B cell (primary cell): ENCODE results near the gene HSPA12B. TPM values are rescaled to one million over a fixed set of nuclear protein-coding genes. Genes with fewer than 3 reads are reported as not detected.

ENCODE experiments used
- ATAC-seq: fragments of 200-7000 bp; cut with Tn5 transposase; one replicate; pipeline ENCODE4 v1.10.0; 2021; ENCODE audit warnings: low read depth, mild to moderate bottlenecking, moderate number of reproducible peaks, moderate library complexity
- CTCF ChIA-PET: fragments of 350-600 bp; sonication (Branson Sonifier 250); formaldehyde crosslinking; loops from one replicate; lab custom pipeline; 2021; ENCODE audit warnings: antibody characterized with exemption, inconsistent platforms; lab: Charles Lee
- POLR2A ChIA-PET: fragments of 350-600 bp; sonication (Branson Sonifier 250); formaldehyde crosslinking; loops from one replicate; lab custom pipeline; 2021; ENCODE audit warnings: antibody characterized with exemption; lab: Charles Lee
- DNase-seq: peaks from one replicate; pipeline ENCODE4 v3.0.0; 2013
- H2AFZ ChIP-seq: 2 replicates; pipeline ENCODE4 v1.6.1; 2012; ENCODE audit warnings: mild to moderate bottlenecking, low read depth, low read length; ENCODE audit not compliant: insufficient read depth, poor library complexity, severe bottlenecking
- H3K27ac ChIP-seq, 2 donors: 1 replicate in 1 of 2; 2 replicates in 1 of 2; pipeline ENCODE4 v1.5.1; 2012 to 2013; ENCODE audit warnings: low read length in 2 of 2, mild to moderate bottlenecking in 2 of 2, moderate library complexity in 1 of 2
- H3K27me3 ChIP-seq, 4 experiments: fragments of 200-600 bp in 1 of 4; sonication (generic) in 1 of 4; replicated peaks in 1 of 4; 1 replicate in 2 of 4; 2 replicates in 2 of 4; pipeline versions ENCODE4 v1.6.1 to v1.7.0; 2013 to 2016; ENCODE audit warnings: low read length in 3 of 4, mild to moderate bottlenecking in 2 of 4, mixed read lengths in 1 of 4, moderate library complexity in 1 of 4; ENCODE audit not compliant: insufficient read depth in 4 of 4, control insufficient read depth in 3 of 4; ENCODE audit errors: control extremely low read depth in 1 of 4
- H3K36me3 ChIP-seq, 2 experiments: replicated peaks in 1 of 2; 1 replicate in 1 of 2; 2 replicates in 1 of 2; pipeline versions ENCODE4 v1.6.1 to v1.7.1; 2013; ENCODE audit warnings: low read length in 1 of 2; ENCODE audit not compliant: insufficient read depth in 2 of 2, control insufficient read depth in 1 of 2; ENCODE audit errors: control extremely low read depth in 1 of 2, extremely low read depth in 1 of 2
- H3K4me1 ChIP-seq, 2 donors: fragments of 200-600 bp in 1 of 2; sonication (generic) in 1 of 2; 1 replicate in 1 of 2; 2 replicates in 1 of 2; pipeline versions ENCODE4 v1.5.1 to v1.6.1; 2013 to 2017; ENCODE audit warnings: low read length in 2 of 2; ENCODE audit not compliant: control insufficient read depth in 2 of 2, insufficient read depth in 2 of 2
- H3K4me2 ChIP-seq: replicated peaks from 2 replicates; pipeline ENCODE3; 2012; ENCODE audit warnings: mild to moderate bottlenecking, low read depth, low read length; ENCODE audit not compliant: poor library complexity, severe bottlenecking
- H3K4me3 ChIP-seq, 5 experiments: fragments of 200-600 bp in 1 of 5; sonication (generic) in 1 of 5; 1 replicate in 3 of 5; 2 replicates in 2 of 5; pipeline versions ENCODE4 v1.5.1 to v1.7.0; 2011 to 2016; ENCODE audit warnings: low read length in 4 of 5, mild to moderate bottlenecking in 4 of 5, low read depth in 2 of 5, control low read depth in 1 of 5, moderate library complexity in 1 of 5; ENCODE audit not compliant: insufficient read depth in 1 of 5; ENCODE audit errors: control extremely low read depth in 1 of 5, extremely low read depth in 1 of 5
- H3K79me2 ChIP-seq: fragments of 200-600 bp; sonication (generic); one replicate; pipeline ENCODE4 v1.6.0; 2016; ENCODE audit warnings: low read length; ENCODE audit not compliant: control insufficient read depth, insufficient read depth
- H3K9ac ChIP-seq: fragments of 200-600 bp; sonication (generic); 2 replicates; pipeline ENCODE4 v1.6.1; 2017; ENCODE audit warnings: mild to moderate bottlenecking, low read length, moderate library complexity
- H3K9me3 ChIP-seq, 3 donors: one replicate each; pipeline versions ENCODE4 v1.6.1 to v1.7.1; 2013; ENCODE audit warnings: low read length in 2 of 3; ENCODE audit not compliant: control insufficient read depth in 2 of 3, insufficient read depth in 1 of 3; ENCODE audit errors: control extremely low read depth in 1 of 3
- H4K20me1 ChIP-seq: 2 replicates; pipeline ENCODE4 v1.6.0; 2012; ENCODE audit warnings: mild to moderate bottlenecking, low read length; ENCODE audit not compliant: insufficient read depth, control insufficient read depth, poor library complexity, severe bottlenecking
- H3K27ac Mint-ChIP-seq: one replicate; pipeline ENCODE4 v1.8.0; 2021; ENCODE audit warnings: mixed read lengths
- H3K27me3 Mint-ChIP-seq: one replicate; pipeline ENCODE4 v1.8.0; 2021; ENCODE audit warnings: mixed read lengths
- H3K4me1 Mint-ChIP-seq: one replicate; pipeline ENCODE4 v1.8.0; 2021; ENCODE audit warnings: mixed read lengths
- H3K4me3 Mint-ChIP-seq: one replicate; pipeline ENCODE4 v1.8.0; 2021; ENCODE audit warnings: mixed read lengths
- H3K9me3 Mint-ChIP-seq: one replicate; pipeline ENCODE4 v1.8.0; 2022; ENCODE audit warnings: mixed read lengths; ENCODE audit not compliant: insufficient read depth
- CTCF ChIP-seq: fragments of 200-600 bp; IDR thresholded peaks from one replicate; pipeline ENCODE4 v1.8.0; 2022; ENCODE audit warnings: antibody characterized with exemption, mild to moderate bottlenecking
- EZH2 ChIP-seq: IDR thresholded peaks from 2 replicates; pipeline ENCODE4 v1.6.1; 2012; ENCODE audit warnings: borderline replicate concordance, low read depth, mild to moderate bottlenecking, moderate library complexity, low read length; ENCODE audit not compliant: insufficient read depth, poor library complexity, severe bottlenecking
- WGBS: methylation state at CpG from one replicate; pipeline ENCODE4 v1.1.5; 2013; ENCODE audit warnings: missing lambda C conversion rate; ENCODE audit not compliant: insufficient coverage; 5-methylcytosine and 5-hydroxymethylcytosine counted together
- intact Hi-C: fragments of 100-400 bp; cut with micrococcal nuclease; formaldehyde crosslinking; loops from one replicate; pipeline ENCODE4 v1.10.0; 2022
- polyA plus RNA-seq: library from polyadenylated mRNA; depleted of rRNA; stranded (reverse); fragments of >200 nt; gene quantifications from 2 replicates; pipeline ENCODE4 v1.2.3, GENCODE V29; 2012
- total RNA-seq, 2 donors: library from RNA; stranded (reverse); fragments of 120-200 nt in 1 of 2; gene quantifications; 1 replicate in 1 of 2; 2 replicates in 1 of 2; pipeline versions ENCODE4 v1.2.3 to v1.2.4, GENCODE V29; 2013 to 2022

The HSPA12B gene
- total and polyA plus RNA-seq, 2 donors (not counting 1 experiment from before 2014, with no cell fraction given), result not detected

- no peak overlapping the region for H3K27ac Mint-ChIP-seq
- 96% methylated on average over 8 of the region's 11 CpGs for WGBS
- CTCF ChIA-PET, result interaction anchor here (1.0 kb wide), 1 partner anchor 22 kb away, joined by 3 read pairs; the partner anchor contains the start of gene ADISSP
- POLR2A ChIA-PET, result no interaction called here
- Histone ChIP-seq H3K9me3 (peaks cover 0 to 10% (median 0%) of the 10 kb centered on the region in 3 donors), H3K36me3 (no peaks in the 10 kb centered on the region), H4K20me1 (no peaks in the 10 kb centered on the region), H3K4me1 (peaks cover 0 to 13% of the 10 kb centered on the region in 2 donors), H3K79me2 (peaks cover 1% of the 10 kb centered on the region), H2AFZ (no peak overlapping the region), H3K4me3 (no peak overlapping the region), H3K27ac (no peak overlapping the region), H3K27me3 (peaks cover 0 to 23% (median 2%) of the 10 kb centered on the region in 4 experiments), H3K9ac (no peak overlapping the region), H3K4me2 (peak overlapping the region; percentile 63)
- no peak for DNase-seq
- no peak for TF ChIP-seq CTCF
- TF ChIP-seq EZH2, result no peak
- intact Hi-C loops, result loop anchor here (2.0 kb wide), 1 partner anchor 23 kb away; no protein-coding TSS in a partner anchor
- peaks cover 26% of the 10 kb centered on the region for H3K27me3 Mint-ChIP-seq
- no peak for ATAC-seq
- H3K9me3 Mint-ChIP-seq, result no peaks in the 10 kb centered on the region
- peaks cover 4% of the 10 kb centered on the region for H3K4me1 Mint-ChIP-seq
- H3K4me3 Mint-ChIP-seq, result no peak overlapping the region
Observed at GRCh38 chr20:3745686-3746173, 13.2 kb downstream of the HSPA12B start.

- 100% methylated on average over 1 of the region's 2 CpGs for WGBS
- peaks cover 3% of the 10 kb centered on the region for H3K79me2 ChIP-seq
- H2AFZ ChIP-seq, result no peak overlapping the region
- Mint-ChIP-seq H3K27ac (no peak overlapping the region), H3K4me3 (no peak overlapping the region), H3K4me1 (peaks cover 9% of the 10 kb centered on the region), H3K27me3 (peaks cover 26% of the 10 kb centered on the region), H3K9me3 (no peaks in the 10 kb centered on the region)
- H3K9me3 ChIP-seq, result peaks cover 0 to 10% (median 0%) of the 10 kb centered on the region in 3 donors
- no peak overlapping the region for H3K4me2 ChIP-seq
- ChIA-PET POLR2A (no interaction called here), CTCF (interaction anchor here (0.8 to 1.0 kb wide), 2 partner anchors 10 to 12 kb away, joined by 3 to 5 read pairs; no protein-coding TSS in a partner anchor)
- H3K9ac ChIP-seq, result no peak overlapping the region
- no peak for ATAC-seq
- TF ChIP-seq EZH2 (no peak), CTCF (no peak)
- intact Hi-C loops, result no loop called here
- H3K27ac ChIP-seq, result no peak overlapping the region
- no peak overlapping the region for H3K4me3 ChIP-seq
- peaks cover 0 to 23% (median 2%) of the 10 kb centered on the region in 4 experiments for H3K27me3 ChIP-seq
- no peak for DNase-seq
- no peaks in the 10 kb centered on the region for H4K20me1 ChIP-seq
- peaks cover 0 to 16% of the 10 kb centered on the region in 2 donors for H3K4me1 ChIP-seq
- no peaks in the 10 kb centered on the region for H3K36me3 ChIP-seq
Observed at GRCh38 chr20:3747471-3747870, 15.0 kb downstream of the HSPA12B start.
